Measurements from ENCODE around the gene BRME1. TPM values are rescaled to one million over a fixed set of nuclear protein-coding genes. Genes with fewer than 3 reads are reported as not detected.

The BRME1 gene
- total and polyA plus RNA-seq, 2 of the 13 experiments (the other 11 are each of a cell fraction or from before 2014, with no cell fraction given), result 0.74 to 1.5 TPM

- 32% methylated on average over 5 of the region's 5 CpGs for WGBS (ENCODE audit: low lambda C conversion rate)
- ATAC-seq (no peak), FAIRE-seq (no peak), DNase-seq (ENCODE audit: low spot score) (no peak)
- intact Hi-C loops (cut with micrococcal nuclease; ENCODE audit: unreplicated experiment) (no loop called here), in situ Hi-C loops (cut with HindIII; ENCODE audit: extremely low pct_ligation_motif_present, low pct_unique_long_range_greater_than_20kb) (loop anchor here (10.0 kb wide), 1 partner anchor 278 kb away; no protein-coding TSS in a partner anchor)
- Histone ChIP-seq H3K9ac (ENCODE audit: insufficient read depth, low read depth, low read length) (no peak overlapping the region), H3K79me2 (ENCODE audit: insufficient read depth, low read length) (no peaks in the 10 kb centered on the region), H3K36me3 (replicated peaks in 1 of 2; ENCODE audit: control insufficient read depth in 1 of 2, insufficient read depth in 2 of 2, low read length in 2 of 2) (no peaks in the 10 kb centered on the region), H3K4me1 (ENCODE audit: insufficient read depth, low read length) (peaks cover 19% of the 10 kb centered on the region), H3K27me3 (ENCODE audit: control insufficient read depth in 1 of 2, insufficient read depth in 2 of 2, low read length in 2 of 2) (no peaks in the 10 kb centered on the region), H3K4me2 (ENCODE audit: low read depth, low read length) (peak overlapping the region; percentile 71), H3K27ac (ENCODE audit: extremely low read length, insufficient read depth, low read length) (no peak overlapping the region), H2AFZ (ENCODE audit: low read length) (no peak overlapping the region), H3K9me3 (ENCODE audit: low read length) (no peaks in the 10 kb centered on the region), H3K4me3 (replicated peaks in 1 of 3; ENCODE audit: insufficient read depth in 1 of 3, low read depth in 2 of 3, low read length in 3 of 3) (peak overlapping the region; percentile 42 to 73 (median 54); a peak in 5 of 6 replicates), H4K20me1 (ENCODE audit: insufficient read depth, low read length) (no peaks in the 10 kb centered on the region)
- POLR2A ChIA-PET, result interaction anchor here (0.6 to 1.2 kb wide), 3 partner anchors 26 to 201 kb away, joined by 3 read pairs; no protein-coding TSS in a partner anchor
- CTCF ChIA-PET (ENCODE audit: low intra/inter-chr PET ratio, low total read pairs), result no interaction called here
- no TSS peak for BruUV-seq (replicated peaks)
- TF ChIP-seq ELK4 (CRISPR knock-in tag; IDR thresholded peaks at IDR 0.05; ENCODE audit: borderline replicate concordance), result no peak
- no peak for TF ChIP-seq RNF219 (CRISPR knock-in tag; IDR thresholded peaks at IDR 0.05)
- peak; percentile 77 for TF ChIP-seq ZNF629 (CRISPR knock-in tag; conservative IDR thresholded peaks at IDR 0.05)
- no peak for TF ChIP-seq ZNF451 (CRISPR knock-in tag; IDR thresholded peaks at IDR 0.05)
- TF ChIP-seq HMGA1 (CRISPR knock-in tag; conservative IDR thresholded peaks at IDR 0.05), result no peak
- no peak for TF ChIP-seq GMEB1 (CRISPR knock-in tag; IDR thresholded peaks at IDR 0.05; ENCODE audit: borderline replicate concordance)
- TF ChIP-seq MLLT10 (CRISPR knock-in tag; IDR thresholded peaks at IDR 0.05), result no peak
Observed at GRCh38 chr19:13872339-13872694, 33.6 kb downstream of the BRME1 start.
